ENCODE results near the gene SPEF2. TPM values are rescaled to one million over a fixed set of nuclear protein-coding genes. Genes with fewer than 3 reads are reported as not detected.

Gene SPEF2
- total RNA-seq, 1 donor from 2014 or later = 0.96 TPM

DNA sequence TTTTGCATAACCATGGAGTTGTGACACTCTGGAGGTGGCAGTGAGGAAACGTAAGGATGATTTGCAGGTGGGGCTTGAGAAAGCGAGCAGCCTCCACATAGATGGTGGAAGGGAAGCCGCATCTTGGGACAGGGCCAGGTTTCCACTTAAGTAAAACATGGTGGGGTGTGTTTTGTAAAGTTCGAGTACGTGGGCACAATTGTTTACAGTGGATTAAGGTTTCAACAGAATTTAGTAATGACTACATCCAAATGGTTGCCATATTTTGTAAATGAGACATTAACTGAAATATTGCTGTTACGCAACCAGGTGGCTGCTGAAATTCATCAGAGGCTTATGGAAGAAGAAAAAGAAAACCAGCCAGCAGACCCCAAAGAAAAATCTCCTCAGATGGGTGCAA lies 153.6 kb downstream of the SPEF2 start:
- DNase-seq = no peak
- Mint-ChIP-seq H3K4me1 (ENCODE audit: low read depth, unreplicated experiment) (no peaks in the 10 kb centered on the region), H3K9me3 (ENCODE audit: unreplicated experiment) (peaks cover 1% of the 10 kb centered on the region), H3K27ac (ENCODE audit: unreplicated experiment) (no peak overlapping the region), H3K4me3 (ENCODE audit: unreplicated experiment) (no peak overlapping the region), H3K36me3 (ENCODE audit: unreplicated experiment) (no peaks in the 10 kb centered on the region), H3K27me3 (ENCODE audit: unreplicated experiment) (no peaks in the 10 kb centered on the region)
- TF ChIP-seq, protein P1, sequence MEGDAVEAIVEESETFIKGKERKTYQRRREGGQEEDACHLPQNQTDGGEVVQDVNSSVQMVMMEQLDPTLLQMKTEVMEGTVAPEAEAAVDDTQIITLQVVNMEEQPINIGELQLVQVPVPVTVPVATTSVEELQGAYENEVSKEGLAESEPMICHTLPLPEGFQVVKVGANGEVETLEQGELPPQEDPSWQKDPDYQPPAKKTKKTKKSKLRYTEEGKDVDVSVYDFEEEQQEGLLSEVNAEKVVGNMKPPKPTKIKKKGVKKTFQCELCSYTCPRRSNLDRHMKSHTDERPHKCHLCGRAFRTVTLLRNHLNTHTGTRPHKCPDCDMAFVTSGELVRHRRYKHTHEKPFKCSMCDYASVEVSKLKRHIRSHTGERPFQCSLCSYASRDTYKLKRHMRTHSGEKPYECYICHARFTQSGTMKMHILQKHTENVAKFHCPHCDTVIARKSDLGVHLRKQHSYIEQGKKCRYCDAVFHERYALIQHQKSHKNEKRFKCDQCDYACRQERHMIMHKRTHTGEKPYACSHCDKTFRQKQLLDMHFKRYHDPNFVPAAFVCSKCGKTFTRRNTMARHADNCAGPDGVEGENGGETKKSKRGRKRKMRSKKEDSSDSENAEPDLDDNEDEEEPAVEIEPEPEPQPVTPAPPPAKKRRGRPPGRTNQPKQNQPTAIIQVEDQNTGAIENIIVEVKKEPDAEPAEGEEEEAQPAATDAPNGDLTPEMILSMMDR (IDR thresholded peaks at IDR 0.05; ENCODE audit: partially characterized antibody, unreplicated experiment) = no peak

DNA sequence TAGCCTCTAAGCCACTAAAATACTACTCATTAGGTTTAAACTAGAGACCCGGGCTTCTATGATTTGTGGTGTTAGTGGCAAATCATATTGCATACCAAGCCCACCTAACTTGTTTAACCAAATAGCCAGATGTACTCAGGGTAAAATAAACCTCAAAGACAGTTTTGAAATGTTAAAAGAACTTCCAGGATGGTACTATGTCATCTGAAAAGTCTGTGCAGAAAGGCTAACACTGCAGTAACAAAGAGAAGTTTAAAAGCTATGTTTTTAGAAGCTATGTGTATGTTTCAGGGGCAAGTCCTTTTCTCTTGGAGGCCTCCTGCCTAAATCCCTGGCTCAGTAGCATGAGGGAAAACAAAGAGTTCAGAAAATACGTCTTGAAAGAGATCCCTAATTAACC lies 154.2 kb downstream of the SPEF2 start:
- no peaks in the 10 kb centered on the region for H3K27me3 Mint-ChIP-seq (ENCODE audit: unreplicated experiment)
- peaks cover 1% of the 10 kb centered on the region for H3K9me3 Mint-ChIP-seq (ENCODE audit: unreplicated experiment)
- no peaks in the 10 kb centered on the region for H3K4me1 Mint-ChIP-seq (ENCODE audit: low read depth, unreplicated experiment)
- DNase-seq = no peak
- no peaks in the 10 kb centered on the region for H3K36me3 Mint-ChIP-seq (ENCODE audit: unreplicated experiment)
- TF ChIP-seq, protein P1 (IDR thresholded peaks at IDR 0.05; ENCODE audit: partially characterized antibody, unreplicated experiment) = no peak
- H3K4me3 Mint-ChIP-seq (ENCODE audit: unreplicated experiment) = no peak overlapping the region
- no peak overlapping the region for H3K27ac Mint-ChIP-seq (ENCODE audit: unreplicated experiment)

DNA sequence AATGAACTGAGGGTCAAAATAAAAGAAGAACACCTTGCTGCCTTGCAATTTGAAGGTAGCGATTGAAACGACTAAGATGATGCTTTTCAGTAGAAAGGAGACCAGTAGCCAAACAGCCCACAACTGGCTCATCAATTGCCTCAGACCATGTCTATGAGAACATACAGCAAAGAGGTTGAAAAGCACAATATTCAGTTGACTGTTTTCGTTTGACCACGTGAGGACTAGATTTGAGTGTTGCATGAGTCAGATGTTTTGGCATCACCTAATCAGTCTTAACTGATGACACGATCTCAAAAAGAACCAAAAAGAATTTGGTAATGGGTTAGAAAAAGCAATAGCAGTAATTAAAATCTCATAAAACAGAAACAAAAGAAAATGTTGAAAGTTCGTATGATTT lies 156.3 kb downstream of the SPEF2 start:
- no peak overlapping the region for H3K4me3 Mint-ChIP-seq (ENCODE audit: unreplicated experiment)
- TF ChIP-seq, protein P1 (IDR thresholded peaks at IDR 0.05; ENCODE audit: partially characterized antibody, unreplicated experiment) = no peak
- no peak for DNase-seq
- peaks cover 2% of the 10 kb centered on the region for H3K27me3 Mint-ChIP-seq (ENCODE audit: unreplicated experiment)
- no peaks in the 10 kb centered on the region for H3K4me1 Mint-ChIP-seq (ENCODE audit: low read depth, unreplicated experiment)
- H3K36me3 Mint-ChIP-seq (ENCODE audit: unreplicated experiment) = no peaks in the 10 kb centered on the region
- no peak overlapping the region for H3K27ac Mint-ChIP-seq (ENCODE audit: unreplicated experiment)
- peaks cover 1% of the 10 kb centered on the region for H3K9me3 Mint-ChIP-seq (ENCODE audit: unreplicated experiment)

DNA sequence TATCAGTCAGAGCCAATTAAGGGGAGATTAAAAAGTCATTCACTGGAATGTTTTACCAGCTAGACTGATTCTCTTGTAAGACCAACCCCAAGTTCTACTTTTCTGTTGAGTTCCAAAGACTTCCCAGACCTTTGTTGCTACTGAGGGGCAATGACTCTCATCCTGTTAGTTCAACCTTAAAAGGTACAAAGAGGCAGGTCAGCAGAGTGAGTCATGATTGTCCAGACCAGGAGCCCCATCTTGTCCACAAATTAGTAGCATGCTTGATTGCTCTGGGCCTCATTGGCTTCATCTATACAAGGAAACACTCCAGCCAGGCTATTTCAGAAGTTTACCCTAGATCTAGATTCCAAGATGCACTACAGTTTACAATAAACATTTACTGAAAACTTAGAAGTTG lies 159.1 kb downstream of the SPEF2 start:
- DNase-seq = no peak
- Mint-ChIP-seq H3K4me1 (ENCODE audit: low read depth, unreplicated experiment) (no peaks in the 10 kb centered on the region), H3K27me3 (ENCODE audit: unreplicated experiment) (peaks cover 2% of the 10 kb centered on the region), H3K36me3 (ENCODE audit: unreplicated experiment) (no peaks in the 10 kb centered on the region), H3K4me3 (ENCODE audit: unreplicated experiment) (no peak overlapping the region), H3K27ac (ENCODE audit: unreplicated experiment) (no peak overlapping the region), H3K9me3 (ENCODE audit: unreplicated experiment) (peaks cover 1% of the 10 kb centered on the region)
- TF ChIP-seq, protein P1 (IDR thresholded peaks at IDR 0.05; ENCODE audit: partially characterized antibody, unreplicated experiment) = no peak

DNA sequence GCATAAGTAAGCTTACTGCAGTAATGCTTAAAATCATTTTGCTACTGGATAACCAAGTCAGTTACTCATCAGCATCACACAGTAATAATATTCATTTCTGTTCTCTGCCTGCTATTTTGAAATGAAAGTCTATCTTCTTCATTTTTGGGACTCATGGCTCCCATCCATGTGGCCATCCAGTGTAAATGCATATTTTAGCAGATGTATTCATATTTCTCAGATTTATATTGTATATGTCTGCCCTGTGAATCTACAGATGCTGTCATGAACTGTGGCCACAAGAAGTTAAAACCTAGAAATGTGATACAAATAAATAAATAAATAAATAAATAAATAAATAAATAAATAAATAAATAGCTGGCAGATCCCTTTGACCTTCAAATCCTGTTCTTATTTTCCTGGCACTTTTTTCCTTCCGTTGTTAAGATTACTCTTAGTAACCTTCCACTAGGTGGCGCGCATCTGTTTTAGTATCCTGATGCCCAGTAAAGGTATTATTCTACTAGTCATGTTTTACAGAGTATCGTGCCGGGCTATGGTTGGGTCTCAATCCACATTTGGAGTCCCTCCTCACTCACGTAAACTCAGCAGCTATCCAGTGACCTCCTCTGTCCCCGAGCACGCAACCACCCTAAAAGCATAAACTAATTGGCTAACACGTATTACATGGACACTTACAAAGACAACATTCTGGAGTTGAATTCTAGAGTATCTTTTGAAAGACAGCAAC lies 159.9 kb downstream of the SPEF2 start:
- Mint-ChIP-seq H3K36me3 (ENCODE audit: unreplicated experiment) (no peaks in the 10 kb centered on the region), H3K4me3 (ENCODE audit: unreplicated experiment) (no peak overlapping the region), H3K27me3 (ENCODE audit: unreplicated experiment) (peaks cover 2% of the 10 kb centered on the region), H3K9me3 (ENCODE audit: unreplicated experiment) (peaks cover 1% of the 10 kb centered on the region), H3K4me1 (ENCODE audit: low read depth, unreplicated experiment) (no peaks in the 10 kb centered on the region), H3K27ac (ENCODE audit: unreplicated experiment) (no peak overlapping the region)
- peak; percentile 66 for DNase-seq
- TF ChIP-seq, protein P1 (IDR thresholded peaks at IDR 0.05; ENCODE audit: partially characterized antibody, unreplicated experiment) = peak; percentile 78

All from glutamatergic neuron (in vitro differentiated cells).